Cortex of kidney (tissue), 1 donor: ENCODE data around the gene EIF2S2.

Experiments used
- DNase-seq: peaks from one replicate; lab custom pipeline; 2025; lab: John Stamatoyannopoulos, UW

Gene EIF2S2

GRCh38 chr20:34062570-34063482 is 49.2 kb downstream of the EIF2S2 start:
- DNase-seq = no peak

- DNase-seq = no peak
These were observed 50.3 kb downstream of the EIF2S2 start for GRCh38 chr20:34061695-34062094.

- no peak for DNase-seq
These were observed 51.1 kb downstream of the EIF2S2 start for GRCh38 chr20:34060970-34061369.

DNA sequence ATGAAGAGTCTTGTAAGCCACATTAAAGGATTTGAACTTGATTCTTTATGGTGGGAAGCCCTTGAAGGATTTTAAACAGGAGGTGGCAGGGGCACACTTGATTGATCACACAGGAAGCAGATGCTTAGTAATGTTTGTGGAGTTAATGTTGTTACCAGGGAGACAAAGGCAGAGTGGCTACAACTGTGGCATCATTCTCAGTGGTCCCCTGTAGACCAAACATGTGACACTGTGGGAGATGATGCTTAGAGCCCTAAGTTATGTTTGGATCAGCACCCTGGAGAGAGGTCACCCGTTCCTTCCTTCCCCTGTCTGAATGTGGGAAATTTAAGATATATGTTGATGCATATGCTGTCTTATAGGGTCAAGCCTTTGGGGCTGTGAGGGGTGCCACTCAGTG is 53.2 kb downstream of the EIF2S2 start:
- no peak for DNase-seq

GRCh38 chr20:34055290-34055689 is 56.8 kb downstream of the EIF2S2 start:
- DNase-seq = no peak

- DNase-seq = no peak
These were observed 59.6 kb downstream of the EIF2S2 start for GRCh38 chr20:34052414-34052813.

- DNase-seq = no peak
These were observed 61.9 kb downstream of the EIF2S2 start for GRCh38 chr20:34049897-34050695.

- no peak for DNase-seq
These were observed 62.7 kb downstream of the EIF2S2 start for GRCh38 chr20:34049389-34049788.

DNA sequence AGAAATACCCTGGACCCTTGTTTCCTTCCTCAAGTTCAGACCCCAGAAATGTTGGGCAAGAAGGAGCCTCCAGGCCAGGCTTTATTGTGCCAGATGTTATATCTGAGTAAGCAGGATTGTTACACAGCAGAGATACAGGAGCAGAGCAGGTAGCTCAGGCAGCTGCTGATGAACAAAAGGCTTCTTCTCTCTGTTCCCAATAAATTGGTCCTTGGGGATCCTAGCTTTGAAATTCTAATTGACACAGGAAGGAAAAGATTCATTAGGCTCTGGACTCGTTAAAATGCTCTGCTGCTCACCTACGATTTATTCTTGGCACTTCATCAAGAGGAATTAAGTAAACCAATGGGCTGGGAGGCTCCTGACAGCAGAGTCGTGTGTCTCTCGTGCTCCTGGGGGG is 64.1 kb downstream of the EIF2S2 start:
- no peak for DNase-seq

GRCh38 chr20:34047010-34047687 is 64.9 kb downstream of the EIF2S2 start:
- no peak for DNase-seq

- no peak for DNase-seq
These were observed 65.9 kb downstream of the EIF2S2 start for GRCh38 chr20:34045930-34046725.

DNA sequence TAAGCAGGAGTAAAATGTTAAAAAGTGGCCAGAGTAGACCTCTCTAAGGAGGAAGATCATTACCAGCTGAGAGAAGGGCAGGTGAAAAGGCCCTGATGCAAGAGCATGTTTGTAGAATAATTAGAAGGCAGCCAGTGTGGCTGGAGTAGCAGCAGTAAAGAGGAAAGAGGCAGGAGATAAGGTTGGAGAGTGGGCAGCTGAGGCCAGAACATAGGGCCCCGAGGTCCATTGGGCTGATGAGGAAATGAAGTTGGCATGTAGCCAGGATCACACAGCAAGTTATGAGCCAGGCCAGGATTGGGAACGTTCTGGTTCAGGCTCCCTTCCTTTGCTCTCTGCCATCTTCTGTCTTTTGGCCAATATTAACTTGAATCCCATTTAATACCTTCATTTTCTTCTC is 66.7 kb downstream of the EIF2S2 start:
- DNase-seq = no peak

GRCh38 chr20:34043025-34043424 is 69.0 kb downstream of the EIF2S2 start:
- DNase-seq = no peak

DNA sequence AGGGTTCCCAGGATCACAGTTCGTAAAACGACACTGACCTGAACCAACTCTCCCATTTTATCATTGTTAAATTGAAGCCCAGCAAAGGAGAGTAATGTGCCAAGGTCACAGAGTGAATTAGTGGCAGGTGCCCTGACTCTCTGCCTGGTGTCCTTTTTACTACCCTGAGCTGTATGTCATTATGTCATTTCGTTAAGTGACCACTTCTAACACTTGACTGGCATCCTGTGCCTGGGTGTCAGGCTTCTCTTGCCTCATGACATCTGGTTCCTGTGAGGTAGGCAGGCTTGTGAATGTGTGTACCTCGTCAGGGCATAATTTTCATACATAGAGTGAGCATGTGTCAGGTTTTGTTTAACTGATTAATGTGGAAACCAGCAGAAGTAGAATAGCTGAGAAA is 69.8 kb downstream of the EIF2S2 start:
- DNase-seq = no peak

DNA sequence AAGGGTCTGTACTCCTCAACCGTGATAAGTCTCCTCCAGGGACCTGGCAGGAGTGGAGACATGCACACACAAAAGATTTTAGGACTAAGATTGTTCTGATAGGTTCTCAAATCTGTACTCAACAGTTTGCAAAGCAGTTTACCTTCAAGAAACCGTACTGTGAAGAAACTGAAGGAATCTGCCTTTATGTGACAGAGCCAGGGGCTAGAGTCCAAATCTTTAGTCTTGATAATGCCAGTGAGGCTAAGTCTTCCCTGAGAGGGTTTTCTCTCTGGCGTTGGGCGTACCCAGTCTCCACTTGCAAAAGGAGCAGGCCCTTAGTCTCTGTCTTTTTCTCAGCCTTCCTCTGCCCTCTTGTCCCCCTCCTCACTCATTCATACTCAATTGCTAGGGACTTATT is 70.8 kb downstream of the EIF2S2 start:
- DNase-seq = no peak

- DNase-seq = no peak
These were observed 71.6 kb downstream of the EIF2S2 start for GRCh38 chr20:34040300-34040995.
